H1 (cell line): ENCODE data around the gene FADS2.

ENCODE experiments used
- ATF2 ChIP-seq: IDR thresholded peaks from 2 replicates; pipeline ENCODE4 v1.6.1; 2012; ENCODE audit warnings: low read length, inconsistent platforms
- EP300 ChIP-seq, 2 experiments: IDR thresholded peaks; 1 replicate in 1 of 2; 2 replicates in 1 of 2; pipeline ENCODE4 v1.6.1; 2011 to 2012; ENCODE audit warnings: low read depth in 2 of 2, low read length in 2 of 2, mild to moderate bottlenecking in 2 of 2, borderline replicate concordance in 1 of 2, inconsistent platforms in 1 of 2, moderate library complexity in 1 of 2
- EZH2 ChIP-seq: fragments of 200-600 bp; sonication (generic); IDR thresholded peaks from 2 replicates; pipeline ENCODE4 v1.7.1; 2012; ENCODE audit warnings: low read depth, mild to moderate bottlenecking, moderate library complexity, low read length, inconsistent platforms; ENCODE audit not compliant: severe bottlenecking
- JUN ChIP-seq: IDR thresholded peaks from 2 replicates; pipeline ENCODE4 v1.6.1; 2011; ENCODE audit warnings: low read depth, mild to moderate bottlenecking, improper control_type of control experiment, low read length
- KDM5A ChIP-seq: fragments of 200-600 bp; IDR thresholded peaks from 2 replicates; pipeline ENCODE4 v1.7.1; 2012; ENCODE audit warnings: mild to moderate bottlenecking, low read length, inconsistent platforms, mixed read lengths
- RAD21 ChIP-seq, 2 experiments: IDR thresholded peaks in 1 of 2; conservative IDR thresholded peaks in 1 of 2; 2 replicates each; pipeline ENCODE4 v1.6.1; 2011; ENCODE audit warnings: low read depth in 2 of 2, low read length in 2 of 2, improper control_type of control experiment in 1 of 2, inconsistent platforms in 1 of 2, mild to moderate bottlenecking in 1 of 2, moderate library complexity in 1 of 2
- SIN3A ChIP-seq, 2 experiments: IDR thresholded peaks in 1 of 2; conservative IDR thresholded peaks in 1 of 2; 2 replicates each; pipeline ENCODE4 v1.6.1; 2011 to 2012; ENCODE audit warnings: low read length in 2 of 2, improper control_type of control experiment in 1 of 2, low read depth in 1 of 2, mild to moderate bottlenecking in 1 of 2
- SIX5 ChIP-seq: IDR thresholded peaks from 2 replicates; pipeline ENCODE4 v1.6.1; 2011; ENCODE audit warnings: mild to moderate bottlenecking, low read depth, low read length
- TEAD4 ChIP-seq: IDR thresholded peaks from 2 replicates; pipeline ENCODE4 v1.6.1; 2012; ENCODE audit warnings: low read depth, low read length, inconsistent platforms, mixed read lengths
- TF ChIP-seq, protein P1 (sequence below), 3 experiments: IDR thresholded peaks; 1 replicate in 2 of 3; 2 replicates in 1 of 3; pipeline versions ENCODE4 v1.5.1 to v1.6.1; 2011; ENCODE audit warnings: low read length in 3 of 3, mild to moderate bottlenecking in 3 of 3, inconsistent platforms in 2 of 3, low read depth in 1 of 3, moderate library complexity in 1 of 3; ENCODE audit not compliant: insufficient read depth in 1 of 3; ENCODE audit errors: control extremely low read depth in 1 of 3

DNA sequence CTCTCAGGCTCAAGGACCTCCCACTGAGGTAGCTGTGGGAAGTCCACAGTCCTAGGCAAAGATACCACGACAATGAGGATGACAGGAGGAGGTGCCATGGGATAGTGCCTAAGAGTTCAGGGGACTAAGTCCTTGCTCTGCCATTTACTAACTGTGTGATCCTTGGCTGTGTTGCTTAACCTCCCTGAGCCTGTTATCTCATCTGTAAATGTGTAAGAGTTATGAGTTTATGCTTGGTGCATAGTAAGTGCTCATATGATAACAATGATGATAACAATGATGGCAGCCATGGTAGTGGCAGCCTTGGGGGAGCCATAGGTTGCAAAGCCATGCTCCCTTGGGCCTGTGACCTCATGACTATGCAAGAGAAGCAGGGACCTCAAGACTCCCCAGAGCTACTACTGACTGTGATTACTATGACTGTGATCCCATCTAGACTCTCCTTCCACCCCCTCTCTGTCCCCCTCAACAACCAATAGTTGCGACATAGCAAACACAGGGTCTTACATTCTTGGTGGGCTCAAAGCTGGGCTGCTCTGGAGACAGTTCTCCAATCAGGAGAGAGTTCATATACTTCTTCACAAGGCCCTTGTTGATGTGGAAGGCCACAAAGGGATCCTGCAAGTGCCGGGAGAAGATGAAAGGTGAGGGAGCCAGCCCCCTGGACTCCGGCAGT, 15.2 kb upstream of the FADS2 start:
- TF ChIP-seq SIX5 (no peak), SIN3A (conservative IDR thresholded peaks at IDR 0.05 in 1 of 2, IDR thresholded peaks at IDR 0.05 in 1 of 2; ENCODE audit: low read depth in 1 of 2, low read length in 2 of 2) (no peak), TEAD4 (no peak), RAD21 (IDR thresholded peaks at IDR 0.05 in 1 of 2, conservative IDR thresholded peaks at IDR 0.05 in 1 of 2; ENCODE audit: low read depth in 2 of 2, low read length in 2 of 2) (no peak), EZH2 (no peak), JUN (no peak), EP300 (IDR thresholded peaks at IDR 0.05; ENCODE audit: borderline replicate concordance in 1 of 2, low read depth in 2 of 2, low read length in 2 of 2) (no peak), KDM5A (no peak), ATF2 (no peak)
- TF ChIP-seq, protein P1, sequence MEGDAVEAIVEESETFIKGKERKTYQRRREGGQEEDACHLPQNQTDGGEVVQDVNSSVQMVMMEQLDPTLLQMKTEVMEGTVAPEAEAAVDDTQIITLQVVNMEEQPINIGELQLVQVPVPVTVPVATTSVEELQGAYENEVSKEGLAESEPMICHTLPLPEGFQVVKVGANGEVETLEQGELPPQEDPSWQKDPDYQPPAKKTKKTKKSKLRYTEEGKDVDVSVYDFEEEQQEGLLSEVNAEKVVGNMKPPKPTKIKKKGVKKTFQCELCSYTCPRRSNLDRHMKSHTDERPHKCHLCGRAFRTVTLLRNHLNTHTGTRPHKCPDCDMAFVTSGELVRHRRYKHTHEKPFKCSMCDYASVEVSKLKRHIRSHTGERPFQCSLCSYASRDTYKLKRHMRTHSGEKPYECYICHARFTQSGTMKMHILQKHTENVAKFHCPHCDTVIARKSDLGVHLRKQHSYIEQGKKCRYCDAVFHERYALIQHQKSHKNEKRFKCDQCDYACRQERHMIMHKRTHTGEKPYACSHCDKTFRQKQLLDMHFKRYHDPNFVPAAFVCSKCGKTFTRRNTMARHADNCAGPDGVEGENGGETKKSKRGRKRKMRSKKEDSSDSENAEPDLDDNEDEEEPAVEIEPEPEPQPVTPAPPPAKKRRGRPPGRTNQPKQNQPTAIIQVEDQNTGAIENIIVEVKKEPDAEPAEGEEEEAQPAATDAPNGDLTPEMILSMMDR (IDR thresholded peaks at IDR 0.05; ENCODE audit: control extremely low read depth in 1 of 3, insufficient read depth in 1 of 3, low read depth in 1 of 3, low read length in 3 of 3), result no peak
